ENCODE measurements around the gene CAPS2.
"Not testable (repeated sequence)": the region's sequence is repeated elsewhere in the genome, so short reads cannot be mapped to it uniquely, and the experiment has no call there.

GRCh38 chr12:75346215-75346614 is 16.1 kb upstream of the CAPS2 start:
- not testable (repeated sequence) for TF ChIP-seq CTCF (IDR thresholded peaks at IDR 0.05; ENCODE audit: insufficient read depth, low read length); REST (IDR thresholded peaks at IDR 0.05; ENCODE audit: insufficient replicate concordance, low read depth); POLR2AphosphoS5 (IDR thresholded peaks at IDR 0.05; ENCODE audit: low read depth)

Data from HL-60 (cell line).